Right lobe of liver (tissue), 6 donors: ENCODE measurements around the gene CCDC184. TPM values are rescaled to one million over a fixed set of nuclear protein-coding genes. Genes with fewer than 3 reads are reported as not detected.
A peak's percentile ranks its signal among the peaks of the same experiment; 100 is the strongest.
"Not testable (repeated sequence)": the region's sequence is repeated elsewhere in the genome, so short reads cannot be mapped to it uniquely, and the experiment has no call there.

Experiments used
- ATAC-seq, 4 donors: fragments of 200-7000 bp; cut with Tn5 transposase; one replicate each; pipeline ENCODE4 v1.9.1; 2020; ENCODE audit warnings: mild to moderate bottlenecking in 4 of 4, moderate library complexity in 4 of 4
- DNase-seq, 3 donors: peaks; one replicate each; pipeline ENCODE4 v3.0.0-alpha.2; 2020
- H3K27ac ChIP-seq, 3 donors: fragments of 200-600 bp; one replicate each; pipeline ENCODE4 v1.8.0; 2022
- H3K27me3 ChIP-seq, 2 donors: fragments of 200-600 bp; one replicate each; pipeline ENCODE4 v1.8.0; 2022
- H3K36me3 ChIP-seq, 4 donors: fragments of 200-600 bp; sonication (generic) in 1 of 4; one replicate each; pipeline versions ENCODE4 v1.5.1 to v1.8.0; 2017 to 2022; ENCODE audit warnings: control low read depth in 1 of 4
- H3K4me1 ChIP-seq, 4 donors: fragments of 200-600 bp; sonication (generic) in 1 of 4; one replicate each; pipeline versions ENCODE4 v1.5.1 to v1.8.0; 2017 to 2022; ENCODE audit warnings: control low read depth in 1 of 4
- H3K4me3 ChIP-seq, 3 donors: fragments of 200-600 bp; one replicate each; pipeline ENCODE4 v1.8.0; 2022
- H3K9me3 ChIP-seq, 4 donors: fragments of 200-600 bp; sonication (generic) in 1 of 4; one replicate each; pipeline versions ENCODE4 v1.5.1 to v1.8.0; 2017 to 2022; ENCODE audit warnings: control low read depth in 1 of 4
- CTCF ChIP-seq, 4 donors: fragments of 200-600 bp in 3 of 4; fragments of 450-650 bp in 1 of 4; IDR thresholded peaks; one replicate each; pipeline versions ENCODE4 v1.5.1 to v1.8.0; 2016 to 2022; ENCODE audit warnings: antibody characterized with exemption in 4 of 4, mild to moderate bottlenecking in 2 of 4
- POLR2A ChIP-seq: fragments of 450-650 bp; IDR thresholded peaks from one replicate; pipeline ENCODE4 v1.6.1; 2017; ENCODE audit warnings: antibody characterized with exemption, mild to moderate bottlenecking
- WGBS: methylation state at CpG from one replicate; pipeline ENCODE4 v1.1.6; 2018; ENCODE audit warnings: low coverage, low lambda C conversion rate; ENCODE audit not compliant: insufficient coverage; ENCODE audit errors: missing lambda C conversion rate; 5-methylcytosine and 5-hydroxymethylcytosine counted together
- intact Hi-C, 2 donors: fragments of 100-400 bp; cut with DNase I; formaldehyde crosslinking; loops; one replicate each; pipeline versions ENCODE4 v1.11.2 to v1.14.1; 2022
- total RNA-seq, 6 experiments: library from RNA; depleted of rRNA in 2 of 6; stranded (reverse); fragments of >200 nt in 2 of 6; fragmentation: NEBNext Ultra II Directional in 3 of 6; extraction: Animal tissue kit (Norgen Biotek cat#: 25700) in 3 of 6; gene quantifications; one replicate each; pipeline versions ENCODE4 v1.1.0 to v1.2.4, GENCODE V29; 2016 to 2023
- donor health status: DM: no; HTN: yes; CAD: no.
- donor health status: DM: no; HTN: no; CAD: no.
- donor health status: DM: no; HTN: no; CAD: no.
- donor health status: DM: no; HTN: yes; CAD: no.
- donor health status: DM: no; HTN: yes; CAD: no.

The CCDC184 gene
- total RNA-seq, 6 experiments from 2014 or later: 0.11 to 0.46 (median 0.23) TPM; not detected in 3

GRCh38 chr12:48145981-48146380 is 37.5 kb upstream of the CCDC184 start:
- WGBS: 63% methylated on average over 1 of the region's 1 CpG
- no peak for TF ChIP-seq CTCF (IDR thresholded peaks at IDR 0.05)
- TF ChIP-seq POLR2A: no peak
- no peak overlapping the region for H3K4me3 ChIP-seq
- DNase-seq (no peak), ATAC-seq (no peak)
- H3K27ac ChIP-seq: no peak overlapping the region
- intact Hi-C loops: no loop called here
- no peaks in the 10 kb centered on the region for H3K9me3 ChIP-seq
- H3K36me3 ChIP-seq: peaks cover 12 to 56% (median 20%) of the 10 kb centered on the region in 4 donors
- H3K4me1 ChIP-seq: no peaks in the 10 kb centered on the region
- no peaks in the 10 kb centered on the region for H3K27me3 ChIP-seq

- no peaks in the 10 kb centered on the region for H3K27me3 ChIP-seq
- no CpG with 5 or more reads among the region's 2 CpGs for WGBS
- H3K36me3 ChIP-seq: peaks cover 16 to 60% (median 27%) of the 10 kb centered on the region in 4 donors
- intact Hi-C loops: no loop called here
- no peak overlapping the region for H3K27ac ChIP-seq
- H3K4me1 ChIP-seq: no peaks in the 10 kb centered on the region
- DNase-seq (no peak), ATAC-seq (no peak)
- TF ChIP-seq CTCF (IDR thresholded peaks at IDR 0.05) (no peak), POLR2A (no peak)
- no peaks in the 10 kb centered on the region for H3K9me3 ChIP-seq
- no peak overlapping the region for H3K4me3 ChIP-seq
Observed at GRCh38 chr12:48151103-48151771, 32.2 kb upstream of the CCDC184 start.

DNA sequence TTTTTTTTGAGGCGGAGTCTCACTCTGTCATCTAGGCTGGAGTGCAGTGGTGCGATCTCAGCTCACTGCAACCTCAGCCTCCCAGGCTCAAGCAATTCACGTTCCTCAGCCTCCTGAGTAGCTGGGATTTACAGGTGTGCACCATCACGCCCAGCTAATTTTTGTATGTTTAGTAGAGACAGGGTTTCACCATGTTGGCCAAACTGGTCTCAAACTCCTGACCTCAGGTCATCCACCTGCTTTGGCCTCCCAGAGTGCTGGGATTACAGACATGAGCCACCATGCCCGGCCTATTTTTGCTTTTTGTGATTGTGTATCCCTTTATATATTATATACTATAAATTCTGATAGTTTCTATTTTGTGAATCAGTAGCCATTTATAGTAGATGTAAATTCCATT is 27.7 kb upstream of the CCDC184 start:
- H3K27me3 ChIP-seq, H3K4me1 ChIP-seq, H3K27ac ChIP-seq, DNase-seq, ATAC-seq, H3K4me3 ChIP-seq, H3K9me3 ChIP-seq, intact Hi-C loops: not testable (repeated sequence)
- 100% methylated on average over 4 of the region's 5 CpGs for WGBS
- H3K36me3 ChIP-seq: peaks cover 6 to 26% (median 10%) of the 10 kb centered on the region in 4 donors

DNA sequence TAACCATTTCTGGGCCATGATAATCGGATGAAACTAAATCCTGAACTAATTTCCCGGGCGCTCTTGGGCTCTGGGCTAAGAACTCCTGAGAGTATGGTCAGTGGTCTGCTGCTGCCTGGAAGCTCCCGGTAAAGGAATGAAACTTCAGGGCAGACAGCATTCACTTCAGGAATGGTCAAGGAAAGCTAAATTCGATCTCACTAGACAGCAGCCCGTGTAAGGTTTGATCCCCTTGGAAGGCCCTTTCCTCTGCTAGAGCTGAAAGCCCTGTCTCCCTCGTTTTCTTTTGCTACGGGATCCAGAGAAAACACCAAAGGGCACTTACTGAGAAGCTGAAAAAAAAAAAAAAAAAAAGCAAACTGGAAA is 26.8 kb upstream of the CCDC184 start:
- Histone ChIP-seq H3K4me1 (no peaks in the 10 kb centered on the region), H3K27ac (peak overlapping the region in 2 of 3 donors; percentile 75 to 78), H3K4me3 (peak overlapping the region; percentile 78 to 91 (median 83)), H3K36me3 (peaks cover 0 to 18% (median 3%) of the 10 kb centered on the region in 4 donors), H3K27me3 (no peaks in the 10 kb centered on the region), H3K9me3 (no peaks in the 10 kb centered on the region)
- TF ChIP-seq CTCF (IDR thresholded peaks at IDR 0.05) (no peak), POLR2A (no peak)
- DNase-seq: no peak
- 24% methylated on average over 8 of the region's 8 CpGs for WGBS
- ATAC-seq: no peak
- intact Hi-C loops: no loop called here

GRCh38 chr12:48157018-48157888 is 26.2 kb upstream of the CCDC184 start, which contains the start of gene ASB8:
ASB8 (minus strand) TSS chr12:48157515; CDS start chr12:48153496, 4,019 bp downstream.
- DNase-seq (peak; percentile 98 to 99 (median 99)), ATAC-seq (peak; percentile 98 to 99 (median 99))
- no peaks in the 10 kb centered on the region for H3K4me1 ChIP-seq
- 1% methylated on average over 15 of the region's 56 CpGs for WGBS
- peak within 1 kb of the TSS; percentile 78 to 91 (median 83) for H3K4me3 ChIP-seq
- peak within 1 kb of the TSS; percentile 61 to 78 (median 75) for H3K27ac ChIP-seq
- no peaks in the 10 kb centered on the region for H3K27me3 ChIP-seq
- intact Hi-C loops: no loop called here
- H3K9me3 ChIP-seq: no peaks in the 10 kb centered on the region
- peaks cover 0 to 11% (median 2%) of the 10 kb centered on the region in 4 donors for H3K36me3 ChIP-seq
- TF ChIP-seq POLR2A (peak; percentile 68), CTCF (IDR thresholded peaks at IDR 0.05) (peak; percentile 38 to 45 (median 42))
